ENCODE data around the gene TNRC6B.

The TNRC6B gene

DNA sequence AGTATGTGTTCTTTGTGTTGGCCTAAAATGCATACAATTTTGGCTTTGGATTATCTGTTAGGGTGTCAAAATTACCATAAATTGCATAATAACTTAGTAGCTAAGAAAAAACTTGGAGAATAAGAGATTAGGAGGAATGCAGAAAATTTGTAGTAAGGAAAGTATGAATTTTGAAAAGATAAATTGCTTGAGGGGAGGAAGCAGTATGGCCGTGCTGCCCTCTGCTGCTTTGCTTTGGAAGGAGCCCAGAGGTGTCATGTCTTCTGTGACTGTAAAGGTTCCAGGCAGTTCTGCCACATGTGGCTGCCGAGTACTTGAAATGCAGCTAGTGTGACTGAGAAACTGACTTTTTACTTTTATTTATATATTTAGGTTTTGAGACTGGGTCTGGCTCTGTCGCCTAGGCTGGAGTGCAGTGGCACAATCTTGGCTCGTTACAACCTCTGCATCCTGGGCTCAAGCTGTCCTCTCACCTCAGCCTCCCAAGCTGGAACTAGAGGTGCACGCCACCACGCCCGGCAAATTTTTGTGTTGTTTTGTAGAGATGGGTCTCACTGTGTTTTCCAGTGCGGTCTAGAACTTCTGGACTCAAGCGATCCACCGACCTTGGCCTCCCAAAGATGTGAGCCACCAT lies 170.4 kb downstream of the TNRC6B start:
- H3K27me3 ChIP-seq (ENCODE audit: control insufficient read depth in 5 of 5, insufficient read depth in 4 of 5, low read length in 5 of 5) = no peaks in the 10 kb centered on the region
- H3K9me3 ChIP-seq (ENCODE audit: control insufficient read depth in 5 of 5, low read length in 5 of 5) = no peaks in the 10 kb centered on the region
- peak overlapping the region in 1 of 5 donors; percentile 0 for H3K4me3 ChIP-seq (ENCODE audit: low read depth in 1 of 5, low read length in 5 of 5)
- H3K4me1 ChIP-seq (ENCODE audit: control insufficient read depth in 5 of 5, insufficient read depth in 5 of 5, low read length in 5 of 5) = peaks cover 2 to 26% (median 23%) of the 10 kb centered on the region in 5 donors
- H3K36me3 ChIP-seq (ENCODE audit: control insufficient read depth in 5 of 5, insufficient read depth in 5 of 5, low read length in 5 of 5) = peaks cover 7 to 36% (median 20%) of the 10 kb centered on the region in 5 donors
- peak overlapping the region in 1 of 5 donors; percentile 19 for H3K9ac ChIP-seq (ENCODE audit: low read length in 5 of 5)
- no peak overlapping the region for H3K27ac ChIP-seq (ENCODE audit: low read depth, low read length)

DNA sequence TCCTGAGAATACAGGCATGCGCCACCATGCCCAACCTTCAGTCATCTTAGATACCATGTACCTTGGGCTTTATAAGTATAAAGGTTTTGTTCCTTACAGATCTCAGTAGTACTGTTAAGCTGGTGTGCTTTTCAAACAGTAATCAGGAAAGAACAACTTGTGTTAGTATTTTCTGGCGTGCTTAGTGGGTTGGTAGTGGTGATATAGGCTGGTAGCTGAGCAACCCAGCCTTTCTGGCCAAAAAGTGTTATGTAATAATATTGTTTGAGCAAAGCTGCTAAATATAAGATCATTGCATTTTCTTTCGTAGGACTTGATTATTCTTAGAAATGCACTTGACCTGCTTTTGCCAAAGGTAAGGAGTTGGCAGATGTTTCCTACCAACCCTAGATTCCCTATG lies 175.0 kb downstream of the TNRC6B start:
- no peaks in the 10 kb centered on the region for H3K27me3 ChIP-seq (ENCODE audit: control insufficient read depth in 5 of 5, insufficient read depth in 4 of 5, low read length in 5 of 5)
- H3K36me3 ChIP-seq (ENCODE audit: control insufficient read depth in 5 of 5, insufficient read depth in 5 of 5, low read length in 5 of 5) = peaks cover 14 to 72% (median 42%) of the 10 kb centered on the region in 5 donors
- H3K4me3 ChIP-seq (ENCODE audit: low read depth in 1 of 5, low read length in 5 of 5) = no peak overlapping the region
- H3K9ac ChIP-seq (ENCODE audit: low read length in 5 of 5) = no peak overlapping the region
- no peak overlapping the region for H3K27ac ChIP-seq (ENCODE audit: low read depth, low read length)
- H3K4me1 ChIP-seq (ENCODE audit: control insufficient read depth in 5 of 5, insufficient read depth in 5 of 5, low read length in 5 of 5) = peaks cover under 1 to 7% (median 6%) of the 10 kb centered on the region in 5 donors
- no peaks in the 10 kb centered on the region for H3K9me3 ChIP-seq (ENCODE audit: control insufficient read depth in 5 of 5, low read length in 5 of 5)

- H3K4me1 ChIP-seq (ENCODE audit: control insufficient read depth in 5 of 5, insufficient read depth in 5 of 5, low read length in 5 of 5) = no peaks in the 10 kb centered on the region
- H3K9ac ChIP-seq (ENCODE audit: low read length in 5 of 5) = no peak overlapping the region
- peaks cover 26 to 94% (median 79%) of the 10 kb centered on the region in 5 donors for H3K36me3 ChIP-seq (ENCODE audit: control insufficient read depth in 5 of 5, insufficient read depth in 5 of 5, low read length in 5 of 5)
- H3K27me3 ChIP-seq (ENCODE audit: control insufficient read depth in 5 of 5, insufficient read depth in 4 of 5, low read length in 5 of 5) = no peaks in the 10 kb centered on the region
- H3K9me3 ChIP-seq (ENCODE audit: control insufficient read depth in 5 of 5, low read length in 5 of 5) = no peaks in the 10 kb centered on the region
- no peak overlapping the region for H3K4me3 ChIP-seq (ENCODE audit: low read depth in 1 of 5, low read length in 5 of 5)
- H3K27ac ChIP-seq (ENCODE audit: low read depth, low read length) = no peak overlapping the region
Measured at GRCh38 chr22:40361100-40361499, 183.4 kb downstream of the TNRC6B start.

DNA sequence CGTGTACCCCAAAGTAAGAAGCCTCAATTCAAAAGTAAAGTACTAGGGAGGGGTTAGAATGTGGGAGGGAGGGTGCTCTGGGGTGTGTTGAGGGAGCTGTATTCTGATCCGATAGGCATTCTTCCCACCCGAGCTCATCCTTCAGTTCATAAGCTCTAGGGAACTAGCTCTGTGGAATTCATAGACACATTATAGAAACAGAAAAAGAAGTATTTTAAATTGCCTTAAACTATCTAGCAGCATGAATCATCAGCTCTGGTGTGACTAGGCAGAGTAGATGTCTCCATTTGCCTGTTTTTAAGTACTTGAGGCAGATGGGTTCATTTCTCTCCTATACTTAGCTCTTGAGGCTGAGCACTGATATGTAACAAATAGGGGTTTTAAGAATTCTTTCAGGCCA lies 185.3 kb downstream of the TNRC6B start:
- Histone ChIP-seq H3K4me1 (ENCODE audit: control insufficient read depth in 5 of 5, insufficient read depth in 5 of 5, low read length in 5 of 5) (peaks cover 0 to 4% (median 0%) of the 10 kb centered on the region in 5 donors), H3K9me3 (ENCODE audit: control insufficient read depth in 5 of 5, low read length in 5 of 5) (no peaks in the 10 kb centered on the region), H3K36me3 (ENCODE audit: control insufficient read depth in 5 of 5, insufficient read depth in 5 of 5, low read length in 5 of 5) (peaks cover 35 to 99% (median 86%) of the 10 kb centered on the region in 5 donors), H3K4me3 (ENCODE audit: low read depth in 1 of 5, low read length in 5 of 5) (no peak overlapping the region), H3K27ac (ENCODE audit: low read depth, low read length) (no peak overlapping the region), H3K9ac (ENCODE audit: low read length in 5 of 5) (no peak overlapping the region), H3K27me3 (ENCODE audit: control insufficient read depth in 5 of 5, insufficient read depth in 4 of 5, low read length in 5 of 5) (no peaks in the 10 kb centered on the region)

GRCh38 chr22:40364431-40364830 lies 186.7 kb downstream of the TNRC6B start:
- no peak overlapping the region for H3K27ac ChIP-seq (ENCODE audit: low read depth, low read length)
- peaks cover 0 to 6% (median 0%) of the 10 kb centered on the region in 5 donors for H3K4me1 ChIP-seq (ENCODE audit: control insufficient read depth in 5 of 5, insufficient read depth in 5 of 5, low read length in 5 of 5)
- peaks cover 32 to 88% (median 74%) of the 10 kb centered on the region in 5 donors for H3K36me3 ChIP-seq (ENCODE audit: control insufficient read depth in 5 of 5, insufficient read depth in 5 of 5, low read length in 5 of 5)
- H3K9ac ChIP-seq (ENCODE audit: low read length in 5 of 5) = no peak overlapping the region
- no peaks in the 10 kb centered on the region for H3K27me3 ChIP-seq (ENCODE audit: control insufficient read depth in 5 of 5, insufficient read depth in 4 of 5, low read length in 5 of 5)
- no peaks in the 10 kb centered on the region for H3K9me3 ChIP-seq (ENCODE audit: control insufficient read depth in 5 of 5, low read length in 5 of 5)
- H3K4me3 ChIP-seq (ENCODE audit: low read depth in 1 of 5, low read length in 5 of 5) = no peak overlapping the region

- Histone ChIP-seq H3K4me1 (ENCODE audit: control insufficient read depth in 5 of 5, insufficient read depth in 5 of 5, low read length in 5 of 5) (peaks cover 0 to 8% (median 6%) of the 10 kb centered on the region in 5 donors), H3K36me3 (ENCODE audit: control insufficient read depth in 5 of 5, insufficient read depth in 5 of 5, low read length in 5 of 5) (peaks cover 32 to 71% (median 57%) of the 10 kb centered on the region in 5 donors)
Measured at GRCh38 chr22:40366068-40366467, 188.3 kb downstream of the TNRC6B start.

GRCh38 chr22:40367342-40367741 lies 189.6 kb downstream of the TNRC6B start:
- Histone ChIP-seq H3K9ac (ENCODE audit: low read length in 5 of 5) (no peak overlapping the region), H3K4me1 (ENCODE audit: control insufficient read depth in 5 of 5, insufficient read depth in 5 of 5, low read length in 5 of 5) (peaks cover 0 to 13% (median 11%) of the 10 kb centered on the region in 5 donors), H3K27ac (ENCODE audit: low read depth, low read length) (no peak overlapping the region), H3K4me3 (ENCODE audit: low read depth in 1 of 5, low read length in 5 of 5) (no peak overlapping the region), H3K36me3 (ENCODE audit: control insufficient read depth in 5 of 5, insufficient read depth in 5 of 5, low read length in 5 of 5) (peaks cover 24 to 58% (median 45%) of the 10 kb centered on the region in 5 donors), H3K9me3 (ENCODE audit: control insufficient read depth in 5 of 5, low read length in 5 of 5) (no peaks in the 10 kb centered on the region), H3K27me3 (ENCODE audit: control insufficient read depth in 5 of 5, insufficient read depth in 4 of 5, low read length in 5 of 5) (no peaks in the 10 kb centered on the region)

More at GRCh38 chr22:40366068-40366467, 188.3 kb downstream of the TNRC6B start:
- no peak overlapping the region for H3K9ac ChIP-seq (ENCODE audit: low read length in 5 of 5)
- no peaks in the 10 kb centered on the region for H3K9me3 ChIP-seq (ENCODE audit: control insufficient read depth in 5 of 5, low read length in 5 of 5)
- H3K4me3 ChIP-seq (ENCODE audit: low read depth in 1 of 5, low read length in 5 of 5) = no peak overlapping the region
- H3K27ac ChIP-seq (ENCODE audit: low read depth, low read length) = no peak overlapping the region
- no peaks in the 10 kb centered on the region for H3K27me3 ChIP-seq (ENCODE audit: control insufficient read depth in 5 of 5, insufficient read depth in 4 of 5, low read length in 5 of 5)

- Histone ChIP-seq H3K9me3 (ENCODE audit: control insufficient read depth in 5 of 5, low read length in 5 of 5) (no peaks in the 10 kb centered on the region), H3K27ac (ENCODE audit: low read depth, low read length) (no peak overlapping the region), H3K4me1 (ENCODE audit: control insufficient read depth in 5 of 5, insufficient read depth in 5 of 5, low read length in 5 of 5) (peaks cover 0 to 16% (median 11%) of the 10 kb centered on the region in 5 donors), H3K27me3 (ENCODE audit: control insufficient read depth in 5 of 5, insufficient read depth in 4 of 5, low read length in 5 of 5) (no peaks in the 10 kb centered on the region), H3K36me3 (ENCODE audit: control insufficient read depth in 5 of 5, insufficient read depth in 5 of 5, low read length in 5 of 5) (peaks cover 21 to 52% (median 38%) of the 10 kb centered on the region in 5 donors), H3K4me3 (ENCODE audit: low read depth in 1 of 5, low read length in 5 of 5) (no peak overlapping the region), H3K9ac (ENCODE audit: low read length in 5 of 5) (no peak overlapping the region)
Measured at GRCh38 chr22:40368016-40368415, 190.3 kb downstream of the TNRC6B start.

GRCh38 chr22:40368836-40369235 lies 191.1 kb downstream of the TNRC6B start:
- Histone ChIP-seq H3K27me3 (ENCODE audit: control insufficient read depth in 5 of 5, insufficient read depth in 4 of 5, low read length in 5 of 5) (no peaks in the 10 kb centered on the region), H3K27ac (ENCODE audit: low read depth, low read length) (no peak overlapping the region), H3K36me3 (ENCODE audit: control insufficient read depth in 5 of 5, insufficient read depth in 5 of 5, low read length in 5 of 5) (peaks cover 25 to 44% (median 35%) of the 10 kb centered on the region in 5 donors), H3K9me3 (ENCODE audit: control insufficient read depth in 5 of 5, low read length in 5 of 5) (no peaks in the 10 kb centered on the region), H3K9ac (ENCODE audit: low read length in 5 of 5) (no peak overlapping the region), H3K4me3 (ENCODE audit: low read depth in 1 of 5, low read length in 5 of 5) (no peak overlapping the region), H3K4me1 (ENCODE audit: control insufficient read depth in 5 of 5, insufficient read depth in 5 of 5, low read length in 5 of 5) (peaks cover 0 to 16% (median 11%) of the 10 kb centered on the region in 5 donors)

- Histone ChIP-seq H3K4me3 (ENCODE audit: low read depth in 1 of 5, low read length in 5 of 5) (no peak overlapping the region), H3K27ac (ENCODE audit: low read depth, low read length) (no peak overlapping the region), H3K27me3 (ENCODE audit: control insufficient read depth in 5 of 5, insufficient read depth in 4 of 5, low read length in 5 of 5) (no peaks in the 10 kb centered on the region), H3K36me3 (ENCODE audit: control insufficient read depth in 5 of 5, insufficient read depth in 5 of 5, low read length in 5 of 5) (peaks cover 0 to 6% (median 0%) of the 10 kb centered on the region in 5 donors), H3K9ac (ENCODE audit: low read length in 5 of 5) (no peak overlapping the region), H3K4me1 (ENCODE audit: control insufficient read depth in 5 of 5, insufficient read depth in 5 of 5, low read length in 5 of 5) (peaks cover 0 to 15% (median 9%) of the 10 kb centered on the region in 5 donors), H3K9me3 (ENCODE audit: control insufficient read depth in 5 of 5, low read length in 5 of 5) (no peaks in the 10 kb centered on the region)
Measured at GRCh38 chr22:40374567-40374966, 196.8 kb downstream of the TNRC6B start.

All from subcutaneous abdominal adipose tissue (tissue), 5 donors.